ENCODE results near the gene CABCOCO1. TPM values are rescaled to one million over a fixed set of nuclear protein-coding genes. Genes with fewer than 3 reads are reported as not detected.

Gene CABCOCO1
- total and polyA plus RNA-seq, 10 of the 15 experiments (the other 5 are each of a cell fraction or from before 2014, with no cell fraction given), result not detected

GRCh38 chr10:61780732-61781131, 118.0 kb downstream of the CABCOCO1 start (continued):
- TF ChIP-seq CTCF (IDR thresholded peaks at IDR 0.05 in 2 of 3, conservative IDR thresholded peaks at IDR 0.05 in 1 of 3; ENCODE audit: control insufficient read depth in 2 of 3, extremely low read depth in 1 of 3, insufficient read depth in 1 of 3, low read depth in 3 of 3, low read length in 3 of 3), result no peak
- no peak for TF ChIP-seq CREB1 (IDR thresholded peaks at IDR 0.05; ENCODE audit: low read depth)
- no peak for TF ChIP-seq SIX5 (IDR thresholded peaks at IDR 0.05; ENCODE audit: low read depth, low read length, severe bottlenecking)

- FAIRE-seq (no peak), ATAC-seq (no peak), DNase-seq (ENCODE audit: low read depth, low spot score) (no peak)
- Histone ChIP-seq H3K27me3 (replicated peaks in 1 of 2; ENCODE audit: control insufficient read depth in 2 of 2, insufficient read depth in 2 of 2, low read length in 1 of 2) (no peaks in the 10 kb centered on the region), H3K4me3 (no peak overlapping the region), H4K20me1 (ENCODE audit: control insufficient read depth, insufficient read depth) (no peaks in the 10 kb centered on the region), H3K9me3 (replicated peaks; ENCODE audit: control insufficient read depth, insufficient read depth, low read length) (no peaks in the 10 kb centered on the region), H3K4me2 (ENCODE audit: control insufficient read depth, insufficient read depth) (no peak overlapping the region), H2AFZ (ENCODE audit: control insufficient read depth, low read depth, low read length) (no peak overlapping the region), H3K36me3 (ENCODE audit: control insufficient read depth in 2 of 2, insufficient read depth in 2 of 2, low read length in 1 of 2) (no peaks in the 10 kb centered on the region), H3K9ac (ENCODE audit: control insufficient read depth, insufficient read depth, low read length) (no peak overlapping the region), H3K79me2 (ENCODE audit: control insufficient read depth, insufficient read depth, low read length) (no peaks in the 10 kb centered on the region), H3K27ac (ENCODE audit: control insufficient read depth, insufficient read depth) (no peak overlapping the region), H3K4me1 (ENCODE audit: control insufficient read depth, insufficient read depth, low read length) (peaks cover 8% of the 10 kb centered on the region; the same call in 1 of the 2 replicates)
- ChIA-PET CTCF (no interaction called here), RAD21 (ENCODE audit: unreplicated experiment) (no interaction called here), POLR2A (no interaction called here), SMC1A (ENCODE audit: uncharacterized antibody, unreplicated experiment) (no interaction called here)
- in situ Hi-C loops (cut with MboI), result no loop called here
- TF ChIP-seq IKZF2 (IDR thresholded peaks at IDR 0.05) (no peak), ATF2 (IDR thresholded peaks at IDR 0.05; ENCODE audit: low read length) (no peak), CHD1 (IDR thresholded peaks at IDR 0.05; ENCODE audit: low read depth, low read length) (no peak), SUZ12 (IDR thresholded peaks at IDR 0.05; ENCODE audit: unreplicated experiment) (no peak), HDGF (IDR thresholded peaks at IDR 0.05) (no peak), BCL11A (IDR thresholded peaks at IDR 0.05; ENCODE audit: low read depth, low read length) (no peak), JUNB (IDR thresholded peaks at IDR 0.05) (no peak), PAX8 (IDR thresholded peaks at IDR 0.05) (no peak), POLR2A (IDR thresholded peaks at IDR 0.05; ENCODE audit: low read depth, low read length) (no peak), BMI1 (IDR thresholded peaks at IDR 0.05; ENCODE audit: borderline replicate concordance) (no peak), BHLHE40 (IDR thresholded peaks at IDR 0.05; ENCODE audit: borderline replicate concordance in 1 of 2, low read depth in 2 of 2, low read length in 1 of 2) (no peak), E2F4 (IDR thresholded peaks at IDR 0.05; ENCODE audit: low read depth, low read length) (no peak), FOXM1 (IDR thresholded peaks at IDR 0.05; ENCODE audit: low read depth, low read length) (no peak), BACH1 (IDR thresholded peaks at IDR 0.05; ENCODE audit: borderline replicate concordance) (no peak), RELB (IDR thresholded peaks at IDR 0.05; ENCODE audit: low read depth) (no peak)
- intact Hi-C loops (cut with micrococcal nuclease; ENCODE audit: unreplicated experiment), result no loop called here
- BruUV-seq (replicated peaks), result no TSS peak
These were observed 119.3 kb downstream of the CABCOCO1 start for GRCh38 chr10:61781969-61782403.
